ENCODE measurements around the gene TSHB. TPM values are rescaled to one million over a fixed set of nuclear protein-coding genes. Genes with fewer than 3 reads are reported as not detected.

The TSHB gene
- polyA plus RNA-seq, 3 donors: not detected

- intact Hi-C loops (cut with micrococcal nuclease): no loop called here
- Histone ChIP-seq H2AFZ (ENCODE audit: insufficient read depth, low read depth, low read length, poor library complexity, severe bottlenecking) (no peak overlapping the region), H4K20me1 (ENCODE audit: insufficient read depth, low read length) (no peaks in the 10 kb centered on the region), H3K27ac (ENCODE audit: low read depth in 1 of 2, low read length in 2 of 2) (no peak overlapping the region), H3K79me2 (ENCODE audit: insufficient read depth, low read length) (no peaks in the 10 kb centered on the region), H3K4me1 (ENCODE audit: control insufficient read depth in 1 of 2, insufficient read depth in 2 of 2, low read length in 2 of 2) (no peaks in the 10 kb centered on the region), H3K27me3 (ENCODE audit: control insufficient read depth in 2 of 2, insufficient read depth in 2 of 2, low read length in 2 of 2) (no peaks in the 10 kb centered on the region), H3K9ac (ENCODE audit: insufficient read depth, low read length, poor library complexity, severe bottlenecking) (no peak overlapping the region), H3K4me3 (replicated peaks in 1 of 3; ENCODE audit: low read depth in 2 of 3, low read length in 3 of 3) (no peak overlapping the region), H3K36me3 (replicated peaks in 1 of 2; ENCODE audit: control insufficient read depth in 1 of 2, insufficient read depth in 2 of 2, low read length in 2 of 2) (peaks cover 0 to 7% of the 10 kb centered on the region in 2 donors), H3K4me2 (replicated peaks; ENCODE audit: extremely low read depth, low read length, poor library complexity, severe bottlenecking) (no peak overlapping the region), H3K9me3 (replicated peaks in 1 of 2; ENCODE audit: control insufficient read depth in 1 of 2, insufficient read depth in 1 of 2, low read length in 2 of 2) (no peaks in the 10 kb centered on the region)
- no peaks in the 10 kb centered on the region for H3K27me3 Mint-ChIP-seq (ENCODE audit: low read depth in 3 of 3)
- H3K36me3 Mint-ChIP-seq: peaks cover 24 to 35% of the 10 kb centered on the region in 2 donors
- no peak overlapping the region for H3K27ac Mint-ChIP-seq
- DNase-seq: no peak
- no peak overlapping the region for H3K4me3 Mint-ChIP-seq
- TF ChIP-seq, protein P1, sequence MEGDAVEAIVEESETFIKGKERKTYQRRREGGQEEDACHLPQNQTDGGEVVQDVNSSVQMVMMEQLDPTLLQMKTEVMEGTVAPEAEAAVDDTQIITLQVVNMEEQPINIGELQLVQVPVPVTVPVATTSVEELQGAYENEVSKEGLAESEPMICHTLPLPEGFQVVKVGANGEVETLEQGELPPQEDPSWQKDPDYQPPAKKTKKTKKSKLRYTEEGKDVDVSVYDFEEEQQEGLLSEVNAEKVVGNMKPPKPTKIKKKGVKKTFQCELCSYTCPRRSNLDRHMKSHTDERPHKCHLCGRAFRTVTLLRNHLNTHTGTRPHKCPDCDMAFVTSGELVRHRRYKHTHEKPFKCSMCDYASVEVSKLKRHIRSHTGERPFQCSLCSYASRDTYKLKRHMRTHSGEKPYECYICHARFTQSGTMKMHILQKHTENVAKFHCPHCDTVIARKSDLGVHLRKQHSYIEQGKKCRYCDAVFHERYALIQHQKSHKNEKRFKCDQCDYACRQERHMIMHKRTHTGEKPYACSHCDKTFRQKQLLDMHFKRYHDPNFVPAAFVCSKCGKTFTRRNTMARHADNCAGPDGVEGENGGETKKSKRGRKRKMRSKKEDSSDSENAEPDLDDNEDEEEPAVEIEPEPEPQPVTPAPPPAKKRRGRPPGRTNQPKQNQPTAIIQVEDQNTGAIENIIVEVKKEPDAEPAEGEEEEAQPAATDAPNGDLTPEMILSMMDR (IDR thresholded peaks at IDR 0.05): no peak
- peaks cover 0 to 8% (median 3%) of the 10 kb centered on the region in 7 donors for H3K9me3 Mint-ChIP-seq
- no peaks in the 10 kb centered on the region for H3K4me1 Mint-ChIP-seq
Measured at GRCh38 chr1:115041654-115042053, 12.0 kb downstream of the TSHB start.

DNA sequence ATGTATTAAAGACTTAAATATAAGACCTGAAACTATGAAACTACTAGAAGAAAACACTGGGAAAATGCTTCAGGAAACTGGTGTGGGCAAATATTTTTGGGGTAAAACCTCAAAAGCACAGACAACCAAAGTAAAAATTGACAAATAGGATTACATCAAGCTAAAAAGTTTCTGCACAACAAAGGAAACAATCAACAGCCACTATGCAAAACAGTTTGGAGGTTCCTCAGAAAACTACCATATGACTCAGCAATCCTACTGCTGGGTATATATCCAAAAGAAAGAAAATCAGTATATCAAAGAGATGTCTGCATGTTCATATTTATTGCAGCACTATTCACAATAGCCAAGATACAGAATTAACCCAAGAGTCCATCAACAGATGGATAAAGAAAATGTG, 17.1 kb downstream of the TSHB start:
- Histone ChIP-seq H2AFZ (ENCODE audit: insufficient read depth, low read depth, low read length, poor library complexity, severe bottlenecking) (no peak overlapping the region), H3K9me3 (replicated peaks in 1 of 2; ENCODE audit: control insufficient read depth in 1 of 2, insufficient read depth in 1 of 2, low read length in 2 of 2) (no peaks in the 10 kb centered on the region), H3K79me2 (ENCODE audit: insufficient read depth, low read length) (no peaks in the 10 kb centered on the region), H3K4me2 (replicated peaks; ENCODE audit: extremely low read depth, low read length, poor library complexity, severe bottlenecking) (no peak overlapping the region), H3K36me3 (replicated peaks in 1 of 2; ENCODE audit: control insufficient read depth in 1 of 2, insufficient read depth in 2 of 2, low read length in 2 of 2) (peaks cover 8 to 35% of the 10 kb centered on the region in 2 donors), H3K27me3 (ENCODE audit: control insufficient read depth in 2 of 2, insufficient read depth in 2 of 2, low read length in 2 of 2) (no peaks in the 10 kb centered on the region), H3K27ac (ENCODE audit: low read depth in 1 of 2, low read length in 2 of 2) (no peak overlapping the region), H3K4me3 (replicated peaks in 1 of 3; ENCODE audit: low read depth in 2 of 3, low read length in 3 of 3) (no peak overlapping the region), H3K4me1 (ENCODE audit: control insufficient read depth in 1 of 2, insufficient read depth in 2 of 2, low read length in 2 of 2) (peaks cover 0 to 4% of the 10 kb centered on the region in 2 donors), H3K9ac (ENCODE audit: insufficient read depth, low read length, poor library complexity, severe bottlenecking) (no peak overlapping the region), H4K20me1 (ENCODE audit: insufficient read depth, low read length) (no peaks in the 10 kb centered on the region)
- Mint-ChIP-seq H3K27me3 (ENCODE audit: low read depth in 3 of 3) (no peaks in the 10 kb centered on the region), H3K4me3 (no peak overlapping the region), H3K4me1 (no peaks in the 10 kb centered on the region), H3K36me3 (peaks cover 49 to 52% of the 10 kb centered on the region in 2 donors), H3K27ac (no peak overlapping the region), H3K9me3 (peaks cover 0 to 8% (median 3%) of the 10 kb centered on the region in 7 donors)
- no peak for DNase-seq
- intact Hi-C loops (cut with micrococcal nuclease): no loop called here
- TF ChIP-seq, protein P1 (IDR thresholded peaks at IDR 0.05): no peak
